HG03060 (cell line): ENCODE measurements around the gene ZNRF3.

Source experiments
- ATAC-seq: cut with Tn5 transposase; IDR thresholded peaks from one replicate; pipeline ENCODE4 v1.9.1; 2021; ENCODE audit warnings: low read depth, moderate number of reproducible peaks; ENCODE audit not compliant: unreplicated experiment

ZNRF3 gene

DNA sequence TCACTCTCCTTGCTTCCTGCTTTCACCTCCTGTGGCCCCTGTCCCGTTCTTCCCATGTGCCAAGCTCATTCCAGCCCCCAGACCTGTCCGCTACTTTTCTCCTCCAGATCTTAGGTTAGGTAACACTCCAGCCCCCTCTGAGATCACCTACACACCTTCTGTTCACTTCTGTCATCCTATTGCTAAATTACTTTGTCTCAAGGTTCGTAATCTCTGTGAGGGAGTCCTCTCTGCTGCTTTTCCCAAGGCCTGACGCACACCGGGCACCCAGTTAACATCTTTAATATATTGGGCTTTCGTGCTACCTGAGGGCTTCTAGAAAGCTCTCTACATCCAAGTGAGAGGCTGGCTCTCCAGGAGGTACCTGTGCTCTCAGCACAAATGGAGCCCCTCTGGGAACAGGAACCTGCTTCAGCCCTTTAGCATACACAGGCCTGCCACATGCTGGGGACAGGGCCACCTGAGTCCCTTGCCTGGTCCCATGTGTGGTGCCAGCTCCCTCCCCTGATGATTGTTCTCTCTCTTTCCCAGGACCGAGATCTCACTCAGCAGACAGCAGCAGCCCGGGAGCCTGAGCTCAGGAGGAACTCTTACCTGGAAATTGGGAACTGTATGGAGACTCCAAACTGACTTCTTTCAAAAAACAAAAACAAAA lies 169.8 kb downstream of the ZNRF3 start:
- no peak for ATAC-seq

DNA sequence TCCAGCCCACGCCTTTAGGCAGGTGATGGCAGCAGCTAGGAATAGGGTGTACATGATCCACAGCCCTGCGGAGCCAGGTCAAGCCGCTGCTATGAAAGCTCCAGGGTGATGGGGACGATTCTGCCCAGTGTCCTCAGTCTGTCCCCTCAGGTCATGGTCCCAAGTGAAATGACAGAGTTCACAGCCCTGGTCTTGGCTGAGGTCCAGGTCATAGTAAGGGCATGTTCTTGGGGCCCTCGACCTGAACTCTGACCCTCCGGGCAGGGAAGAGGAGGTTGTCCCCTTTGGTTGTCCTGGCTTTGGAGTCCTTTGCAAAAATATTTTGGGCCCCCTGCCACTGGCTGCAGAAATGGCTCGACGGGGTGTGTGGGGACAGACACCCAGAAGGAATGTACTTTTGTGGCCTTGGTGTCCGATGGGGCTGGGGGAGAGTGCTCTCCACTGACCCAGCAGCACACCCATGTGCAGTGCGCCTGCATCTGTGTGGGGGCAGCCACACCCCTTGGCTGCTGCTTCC lies 170.9 kb downstream of the ZNRF3 start:
- no peak for ATAC-seq

DNA sequence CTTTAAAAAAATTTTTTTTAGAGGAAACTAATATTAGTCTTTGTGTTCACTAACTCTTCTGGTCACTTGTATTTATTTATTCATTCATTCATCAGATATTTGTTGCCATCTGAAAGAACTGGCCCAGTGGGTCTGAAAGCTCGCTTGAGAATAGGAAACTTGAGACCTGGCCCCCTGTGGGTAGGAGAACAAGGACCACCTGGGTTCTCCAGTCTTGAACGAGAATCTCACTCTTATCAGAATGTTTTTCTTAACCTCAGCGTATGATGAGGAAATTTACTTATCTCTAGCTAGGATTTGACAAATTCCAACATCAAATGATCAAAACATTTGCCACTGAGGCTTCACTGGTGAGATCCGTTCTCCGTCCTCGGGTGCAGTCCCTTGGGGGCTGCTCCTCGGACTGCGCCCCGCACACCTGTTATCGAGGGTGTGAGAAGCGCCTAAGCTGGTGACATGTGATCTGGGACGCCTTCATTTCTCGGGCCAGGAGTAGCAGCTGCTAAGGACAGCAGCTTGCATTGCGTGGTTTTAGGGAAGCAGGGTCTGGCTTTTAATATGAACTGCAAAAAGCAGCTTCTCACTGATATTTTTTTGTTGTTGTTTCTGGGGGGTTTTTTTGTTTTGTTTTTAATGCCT lies 171.9 kb downstream of the ZNRF3 start:
- no peak for ATAC-seq

DNA sequence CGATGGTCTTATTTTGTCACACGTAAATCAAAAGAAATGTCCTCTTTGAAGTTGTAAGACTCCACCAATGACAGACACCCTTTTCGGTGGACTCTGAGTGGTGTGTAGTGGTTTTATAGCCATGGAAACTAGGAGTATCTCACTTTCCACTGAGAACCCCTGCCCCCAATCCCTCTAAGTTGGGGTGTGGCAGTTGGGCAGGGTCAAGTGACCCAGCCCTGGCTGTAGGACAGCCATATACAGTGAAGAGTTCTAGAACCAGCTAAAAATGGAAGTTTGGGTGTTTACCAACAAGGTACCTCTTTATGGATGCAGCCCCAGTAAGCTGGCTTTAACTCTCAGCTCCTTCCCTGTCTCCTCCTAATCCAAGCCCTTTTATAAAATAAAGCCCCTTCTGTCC lies 173.1 kb downstream of the ZNRF3 start:
- no peak for ATAC-seq

DNA sequence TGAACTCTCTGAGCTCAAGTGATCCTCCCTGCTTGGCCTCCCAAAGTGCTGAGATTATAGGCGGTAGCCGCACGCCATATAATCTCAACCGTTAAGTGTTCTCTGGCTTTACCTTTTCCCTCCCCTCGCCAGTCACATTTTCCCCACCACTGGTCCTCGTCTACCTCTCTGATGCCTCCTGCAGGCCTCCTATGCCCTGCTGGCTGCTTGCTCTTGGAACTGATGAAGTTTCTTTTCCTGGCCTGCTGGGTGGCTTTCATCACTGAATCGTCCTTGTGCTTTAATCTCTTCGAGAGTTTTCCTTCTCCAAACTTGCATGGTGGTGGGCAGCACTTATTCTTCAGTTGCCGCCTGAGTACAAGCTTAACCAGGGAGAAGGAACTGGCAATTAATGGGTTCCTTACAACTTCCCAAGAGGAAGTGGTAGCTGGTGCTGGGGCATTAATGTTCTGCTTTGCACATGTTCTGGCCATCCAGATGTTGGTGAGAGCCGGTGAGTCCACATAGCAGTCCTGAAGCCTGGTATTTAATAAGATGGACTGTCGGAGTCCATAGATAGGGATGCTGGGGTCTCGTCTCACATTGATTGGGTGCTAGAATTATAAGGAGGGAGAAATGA lies 177.0 kb downstream of the ZNRF3 start:
- ATAC-seq, result no peak

DNA sequence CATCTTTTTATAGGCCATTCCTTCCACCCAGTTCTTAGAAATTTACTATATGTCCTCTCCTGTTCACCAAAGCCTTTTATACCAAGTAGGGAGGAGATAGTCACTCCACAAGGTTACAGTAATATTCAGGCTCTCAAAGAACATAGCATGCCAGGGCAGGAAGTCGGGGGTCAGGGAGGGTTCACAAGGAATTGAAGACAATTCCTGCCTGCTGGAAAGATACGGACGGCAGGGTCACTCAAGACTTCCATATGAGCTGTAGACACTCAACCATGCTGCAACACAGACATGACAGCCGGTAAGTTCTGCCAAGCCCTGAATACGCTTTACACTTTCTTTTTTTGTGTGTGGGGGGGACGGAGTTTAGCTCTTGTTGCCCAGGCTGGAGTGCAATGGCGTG lies 177.6 kb downstream of the ZNRF3 start:
- ATAC-seq, result no peak

DNA sequence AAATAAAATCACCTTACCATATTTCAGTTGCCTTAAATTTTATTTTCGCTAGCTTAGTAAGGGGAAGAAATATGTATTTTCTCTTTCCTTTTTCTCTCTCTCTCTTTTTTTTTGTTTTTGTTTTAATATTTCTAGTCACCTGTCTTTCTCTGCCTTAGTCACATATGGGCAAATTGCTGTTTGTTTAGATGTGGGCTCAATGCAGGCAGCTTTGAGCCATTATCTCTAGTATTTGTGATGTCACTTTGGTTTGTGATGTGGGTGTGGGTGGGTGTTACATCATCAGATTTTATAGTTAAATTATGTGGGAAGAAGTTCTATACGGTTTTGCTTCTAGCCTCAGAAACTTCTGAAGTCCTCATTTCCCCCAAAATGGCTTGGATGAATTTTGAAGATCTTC lies 178.4 kb downstream of the ZNRF3 start, which contains the start of gene C22orf31:
Gene C22orf31, minus strand, starts transcription at position 59 of the 400 bp plus-strand sequence. Its CDS starts 39 bp downstream, at position 20.
- ATAC-seq, result no peak

DNA sequence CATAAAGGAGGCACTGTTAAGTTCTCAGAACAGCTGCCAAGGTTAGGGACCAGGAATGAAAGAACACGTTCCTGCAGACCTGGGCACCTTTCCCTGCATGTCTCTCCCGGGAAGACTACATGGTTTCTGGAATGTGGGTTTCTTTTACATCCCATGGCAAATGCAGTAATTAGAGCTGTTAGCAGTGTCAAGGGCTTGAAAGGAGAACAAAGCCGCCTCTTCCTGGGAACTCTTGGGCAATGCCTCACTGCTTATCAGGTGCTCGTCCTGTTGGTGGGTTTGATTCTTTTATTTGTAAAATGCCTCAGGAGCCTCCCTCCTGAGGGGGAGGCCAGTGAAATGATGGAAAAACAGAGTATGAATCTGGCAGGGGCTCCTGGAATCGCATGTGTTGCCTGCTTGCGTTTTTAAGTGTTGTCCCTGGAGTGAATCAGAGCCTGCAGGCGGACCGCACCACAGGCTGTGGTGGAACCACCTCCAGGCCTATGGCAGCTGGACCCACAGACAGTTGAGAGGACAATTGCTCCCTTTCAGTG lies 179.0 kb downstream of the ZNRF3 start:
- ATAC-seq, result no peak

DNA sequence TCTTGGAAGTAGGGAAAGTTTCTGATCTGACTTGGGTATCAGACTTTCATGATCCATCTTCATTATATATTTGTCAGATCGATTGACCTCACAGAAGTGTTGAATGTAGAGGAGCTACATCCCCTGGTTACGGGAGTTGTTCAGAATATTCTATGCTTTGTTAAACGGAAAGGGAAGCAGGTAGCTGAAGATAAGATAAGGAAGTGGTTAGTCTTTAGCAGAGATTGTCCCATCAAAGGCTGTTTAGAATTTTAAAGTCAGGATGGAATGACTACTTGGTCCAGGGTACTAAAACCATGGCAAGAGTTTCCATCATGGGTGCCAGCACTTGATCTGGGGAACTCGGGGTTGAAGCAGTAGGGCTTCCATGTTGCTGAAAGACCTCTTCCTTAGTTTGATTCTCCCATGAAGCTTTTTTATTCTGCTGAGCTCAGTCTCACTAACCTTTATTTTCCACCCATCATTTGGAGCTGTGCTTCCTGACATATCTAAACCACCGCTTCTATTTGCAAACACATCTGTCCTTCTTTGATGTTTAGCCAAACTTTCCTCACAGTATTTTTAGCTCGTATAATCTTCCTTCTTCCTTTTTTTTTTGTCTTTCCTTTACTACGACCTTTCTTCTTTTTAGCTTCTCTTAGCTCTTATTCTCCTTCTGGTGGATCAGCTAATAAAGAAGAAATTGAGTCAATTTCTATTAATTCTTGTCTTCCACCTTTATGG lies 182.3 kb downstream of the ZNRF3 start:
- ATAC-seq, result no peak

DNA sequence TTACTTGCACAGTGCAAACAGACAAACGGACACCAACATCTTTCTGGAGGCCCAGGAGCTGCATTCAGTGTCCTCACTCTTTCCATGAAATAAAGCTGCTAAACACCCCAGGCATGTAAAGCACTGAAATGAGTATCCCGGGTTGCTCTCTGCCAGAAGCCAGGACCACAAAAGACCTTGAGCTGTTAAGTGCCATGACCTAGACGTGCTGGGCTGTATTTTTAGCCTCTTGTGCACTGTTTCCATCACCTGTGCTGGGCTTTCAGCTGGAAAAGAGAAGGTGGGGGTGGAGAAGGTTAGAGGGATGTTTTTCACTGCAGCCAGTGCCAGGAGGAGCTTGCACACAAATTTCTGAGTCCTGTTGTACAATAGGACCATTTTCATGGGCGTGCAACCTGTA lies 186.1 kb downstream of the ZNRF3 start:
- no peak for ATAC-seq

DNA sequence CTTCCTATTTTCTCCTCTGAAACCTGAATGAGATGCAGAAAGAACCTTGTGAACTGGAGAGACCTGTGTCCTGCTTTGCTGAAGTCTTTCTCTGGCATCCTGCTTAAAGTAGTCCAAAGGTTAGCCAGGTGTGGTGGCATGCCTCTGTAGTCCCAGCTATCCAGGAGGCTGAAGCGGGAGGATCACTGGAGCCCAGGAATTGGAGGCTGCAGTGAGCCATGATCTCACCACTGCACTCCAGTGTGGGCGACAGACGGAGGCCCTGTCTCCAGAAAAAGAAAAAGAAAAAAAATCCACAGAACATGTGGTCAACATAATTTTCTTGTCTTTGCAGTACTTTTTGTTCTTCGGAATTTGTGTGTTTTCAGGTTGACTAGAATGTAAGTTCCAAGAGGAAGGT lies 187.1 kb downstream of the ZNRF3 start:
- ATAC-seq, result no peak

DNA sequence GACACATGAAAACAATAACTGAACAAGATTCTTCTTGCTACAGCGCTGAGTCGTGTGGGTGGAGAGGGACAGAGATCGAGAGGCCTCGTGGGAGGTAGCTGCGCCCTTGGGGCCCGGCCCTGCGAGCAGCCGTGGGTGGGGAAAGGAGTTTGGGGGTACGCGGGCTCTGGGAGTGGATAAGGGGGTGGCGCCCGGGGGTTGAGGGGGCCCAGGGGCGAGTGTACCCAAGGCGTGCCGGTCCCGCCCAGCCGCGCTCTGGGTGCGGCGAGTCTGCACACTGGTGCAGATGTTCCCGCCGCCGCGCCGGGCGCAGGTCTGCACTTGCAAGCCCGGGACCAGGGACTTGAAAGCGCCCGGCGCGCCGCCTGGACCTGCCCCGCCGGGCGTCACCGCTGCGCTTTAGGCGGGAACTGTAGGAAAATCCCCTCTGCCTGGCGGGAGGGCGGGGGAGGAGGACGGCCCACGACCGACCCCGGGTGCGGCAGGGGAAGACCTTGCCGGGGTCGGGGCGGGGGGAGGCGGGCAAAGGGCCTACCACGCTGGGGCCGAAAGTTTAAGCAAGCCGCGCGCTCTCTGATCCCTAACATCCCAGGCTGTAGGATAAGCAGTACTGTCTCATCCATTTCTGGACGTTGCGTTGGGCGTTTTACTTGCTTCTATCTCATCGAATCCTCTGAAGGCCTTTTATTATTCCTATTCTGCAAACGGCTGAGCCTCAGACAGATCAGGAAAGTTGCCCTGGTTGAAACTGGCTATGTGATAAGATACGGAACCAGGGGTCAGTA lies 188.1 kb downstream of the ZNRF3 start:
- no peak for ATAC-seq

DNA sequence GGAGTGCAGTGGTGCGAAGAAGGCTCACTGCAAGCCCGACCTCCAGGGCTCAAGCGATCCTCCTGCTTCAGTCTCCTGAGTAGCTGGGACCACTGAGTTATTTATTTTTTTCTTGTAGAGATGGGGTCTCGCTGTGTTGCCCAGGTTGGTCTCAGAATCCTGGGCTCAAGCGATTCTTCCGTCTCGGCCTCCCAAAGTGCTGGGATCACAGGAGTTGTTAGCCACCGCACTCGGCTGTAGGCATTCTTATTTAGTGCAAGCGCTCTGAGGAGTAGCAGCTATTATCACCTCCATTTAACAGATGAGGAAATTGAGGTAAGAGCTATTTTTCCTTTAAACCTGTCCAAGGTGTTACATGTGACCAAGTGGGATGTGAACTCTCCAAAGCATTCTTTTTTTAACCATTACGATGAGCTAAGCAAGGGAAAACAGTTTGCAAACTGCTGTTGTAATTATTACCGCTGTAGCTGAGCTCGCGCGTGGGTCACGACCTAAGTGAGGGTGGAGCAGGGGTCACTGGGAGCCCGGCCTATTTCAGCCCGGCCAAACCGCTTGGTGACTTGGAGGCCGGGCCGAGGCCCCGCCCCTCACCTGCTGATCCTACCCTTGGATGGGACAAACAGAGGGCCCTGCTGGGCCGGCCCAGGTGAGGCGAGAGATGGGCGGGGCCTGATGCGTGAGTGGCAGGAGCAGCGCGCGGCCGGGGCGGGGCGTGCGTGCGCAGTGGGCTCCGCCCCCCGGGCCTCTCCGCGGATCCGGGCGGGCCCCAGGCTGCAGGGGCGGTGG lies 189.0 kb downstream of the ZNRF3 start:
- peak; percentile 55 for ATAC-seq

DNA sequence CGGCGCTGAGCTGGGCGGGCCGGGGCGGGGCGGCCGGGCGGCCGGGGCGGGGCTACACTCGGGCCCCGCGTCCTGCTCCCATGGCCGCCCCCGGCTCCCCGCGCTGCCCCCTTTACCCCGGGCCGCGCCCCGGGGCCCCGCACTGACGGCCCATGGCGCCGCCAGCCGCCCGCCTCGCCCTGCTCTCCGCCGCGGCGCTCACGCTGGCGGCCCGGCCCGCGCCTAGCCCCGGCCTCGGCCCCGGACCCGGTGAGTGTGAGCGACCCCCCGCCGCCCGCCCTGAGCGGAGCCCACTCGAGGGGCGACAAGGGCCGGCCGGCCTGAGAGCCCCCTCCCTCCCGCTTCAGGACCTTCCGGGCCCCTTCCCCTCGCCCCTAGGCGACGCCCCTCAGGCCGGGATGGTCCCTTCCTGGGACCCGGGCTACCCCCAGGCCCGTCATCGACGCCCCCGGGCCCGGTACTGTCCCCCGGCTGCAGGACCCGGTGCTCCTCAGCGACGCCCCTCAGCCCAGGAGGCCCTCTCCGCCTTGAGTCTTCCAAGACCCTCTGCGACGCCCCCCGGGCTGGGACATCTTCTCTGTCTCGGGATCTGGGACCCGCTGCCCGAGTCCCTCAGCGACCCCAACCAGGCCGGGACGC lies 189.7 kb downstream of the ZNRF3 start, which contains the start of gene KREMEN1:
Gene KREMEN1, plus strand, starts transcription at position 57 of the 639 bp plus-strand sequence. Its CDS starts 96 bp downstream, at position 153.
- no peak for ATAC-seq

DNA sequence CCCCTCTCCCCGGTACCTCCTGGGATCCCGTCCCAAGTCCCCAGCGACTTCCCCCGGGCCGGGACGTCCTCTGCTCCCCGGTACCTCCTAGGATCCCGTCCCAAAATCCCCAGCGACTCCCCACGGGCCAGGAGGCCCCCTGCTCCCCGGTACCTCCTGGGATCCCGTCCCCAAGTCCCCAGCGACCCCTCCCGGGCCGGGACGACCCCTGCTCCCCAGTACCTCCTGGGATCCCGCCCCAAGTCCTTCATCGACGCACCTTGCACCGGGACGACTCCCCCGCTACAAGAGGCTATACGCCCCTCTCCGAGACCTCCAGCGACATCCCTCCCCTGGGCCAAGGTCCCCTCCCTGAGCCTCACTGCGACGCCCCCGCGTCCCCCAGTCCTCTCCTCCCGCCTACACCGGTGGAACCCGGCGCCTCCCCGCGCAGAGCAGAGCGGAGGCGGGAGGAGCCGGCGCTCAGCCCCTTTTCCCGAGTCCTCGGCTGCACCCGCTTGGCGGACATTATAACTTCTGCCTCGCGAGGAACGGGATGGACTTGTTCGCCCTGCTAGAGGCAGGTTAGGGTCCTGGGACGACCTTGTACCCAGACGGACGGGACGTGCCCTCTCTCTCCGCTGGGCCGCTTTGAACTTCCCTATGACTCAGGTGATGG lies 190.4 kb downstream of the ZNRF3 start:
- ATAC-seq, result no peak

DNA sequence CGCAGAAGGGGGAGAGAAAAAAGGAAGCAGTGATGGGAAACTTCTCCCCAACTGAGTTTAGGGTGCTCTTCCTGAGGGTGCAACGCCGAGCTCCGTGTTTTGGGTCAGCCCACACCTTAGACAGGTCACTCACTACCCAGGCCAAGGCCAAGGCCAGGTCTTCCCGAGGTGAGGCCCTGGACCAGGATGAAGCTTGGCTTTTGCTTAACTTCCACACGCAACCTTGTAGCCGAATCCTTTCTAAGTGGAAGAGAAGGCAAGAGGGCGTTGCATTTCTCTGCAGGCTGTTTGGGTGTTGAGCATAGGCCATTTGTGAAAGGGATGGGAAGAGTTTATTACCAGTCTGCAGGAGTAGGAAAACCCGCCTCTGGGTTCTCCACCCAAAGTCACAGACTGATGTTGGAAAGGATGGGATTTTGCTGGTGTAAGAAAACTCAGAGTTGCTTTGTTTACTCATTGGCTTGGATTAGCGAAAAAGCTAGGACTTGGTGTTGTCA lies 191.0 kb downstream of the ZNRF3 start:
- no peak for ATAC-seq

DNA sequence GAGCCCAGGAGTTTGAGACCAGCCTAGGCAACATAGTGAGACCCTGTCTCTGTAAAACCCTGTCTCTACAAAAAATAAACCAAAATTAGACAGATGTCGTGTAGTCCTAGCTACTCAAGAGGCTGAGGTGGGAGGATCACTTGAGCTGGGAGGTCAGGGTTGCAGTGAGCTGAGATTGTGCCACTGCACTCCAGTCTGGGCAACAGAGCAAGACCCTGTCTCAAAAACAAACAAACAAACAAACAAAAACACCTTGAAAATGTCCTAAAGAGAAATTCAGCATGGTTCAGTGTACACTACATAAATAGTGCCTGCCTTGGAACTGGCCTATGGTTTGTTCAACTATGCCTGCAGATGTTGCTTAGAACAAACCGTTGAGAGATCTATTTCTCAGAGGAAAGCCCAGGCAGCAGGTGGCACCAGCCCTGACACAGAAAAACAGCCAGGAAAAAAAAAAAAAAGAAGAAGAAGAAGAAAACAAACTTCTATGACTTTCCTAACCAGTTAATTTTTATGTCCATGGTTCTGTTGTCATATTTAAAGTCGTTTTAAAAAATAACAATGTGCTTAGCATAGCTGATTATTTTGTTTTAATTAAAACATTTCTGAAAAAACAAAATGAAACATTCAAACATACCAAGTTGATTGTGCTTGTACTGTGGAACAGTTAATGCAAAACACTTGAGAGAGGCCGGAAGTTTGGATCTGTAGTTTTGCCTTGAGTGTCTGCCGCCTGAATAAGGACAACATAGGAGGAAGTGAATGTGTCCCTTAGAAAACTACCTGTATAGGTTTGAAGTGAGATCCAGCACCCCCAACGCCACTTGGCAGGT lies 194.9 kb downstream of the ZNRF3 start:
- ATAC-seq, result no peak
